CD4-positive, alpha-beta T cell treated with Interleukin-17A for 4 hours (primary cell): Measurements from ENCODE around the gene ADGRD2.
A peak's percentile ranks its signal among the peaks of the same experiment; 100 is the strongest.
"Not testable (repeated sequence)": the region's sequence is repeated elsewhere in the genome, so short reads cannot be mapped to it uniquely, and the experiment has no call there.

Experiments
- DNase-seq: peaks from one replicate; pipeline ENCODE4 v3.0.0-alpha.2; 2020; ENCODE audit warnings: mixed read lengths

The ADGRD2 gene

GRCh38 chr9:124450241-124450924 lies at the start of gene ADGRD2:
Gene ADGRD2 (plus strand): TSS chr9:124450451. CDS start chr9:124451667, 1,216 bp downstream.
- DNase-seq: peak; percentile 9

DNA sequence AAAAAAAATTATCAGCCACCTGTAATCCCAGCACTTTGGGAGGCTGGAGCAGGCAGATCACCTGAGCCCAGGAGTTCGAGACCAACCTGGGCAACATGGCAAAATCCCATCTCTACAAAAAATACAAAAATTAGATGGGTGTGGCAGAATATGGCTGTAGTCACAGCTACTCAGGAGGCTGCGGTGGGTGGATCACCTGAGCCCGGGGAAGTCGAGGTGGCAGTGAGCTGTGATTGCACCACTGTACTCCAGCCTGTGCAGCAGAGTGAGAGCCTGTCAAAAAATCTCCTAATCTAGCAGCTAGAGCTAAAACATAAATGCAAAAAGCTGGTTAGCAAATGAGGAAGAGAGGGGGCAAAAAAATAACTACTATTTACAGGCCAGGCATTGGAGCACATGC lies 47.0 kb upstream of the ADGRD2 start:
- DNase-seq: no peak

DNA sequence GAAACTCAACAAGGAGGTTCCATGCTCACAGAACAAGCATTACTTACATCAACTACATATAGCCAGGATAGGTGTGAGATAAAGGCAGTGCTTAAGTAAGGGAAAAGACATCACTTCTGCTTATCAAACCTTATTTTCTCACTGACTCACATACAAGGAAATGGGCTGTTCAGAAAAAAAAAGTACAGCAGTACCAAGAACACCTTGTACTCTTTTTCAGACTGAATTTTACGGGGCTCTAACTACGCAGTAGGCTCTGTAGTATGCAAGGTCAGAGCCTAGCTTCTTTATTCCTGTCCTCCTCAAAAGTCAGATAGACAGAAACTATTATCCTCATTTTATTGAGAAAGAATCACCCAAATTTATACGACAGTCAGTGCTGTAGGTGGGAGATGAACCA lies 40.8 kb upstream of the ADGRD2 start:
- DNase-seq: no peak

DNA sequence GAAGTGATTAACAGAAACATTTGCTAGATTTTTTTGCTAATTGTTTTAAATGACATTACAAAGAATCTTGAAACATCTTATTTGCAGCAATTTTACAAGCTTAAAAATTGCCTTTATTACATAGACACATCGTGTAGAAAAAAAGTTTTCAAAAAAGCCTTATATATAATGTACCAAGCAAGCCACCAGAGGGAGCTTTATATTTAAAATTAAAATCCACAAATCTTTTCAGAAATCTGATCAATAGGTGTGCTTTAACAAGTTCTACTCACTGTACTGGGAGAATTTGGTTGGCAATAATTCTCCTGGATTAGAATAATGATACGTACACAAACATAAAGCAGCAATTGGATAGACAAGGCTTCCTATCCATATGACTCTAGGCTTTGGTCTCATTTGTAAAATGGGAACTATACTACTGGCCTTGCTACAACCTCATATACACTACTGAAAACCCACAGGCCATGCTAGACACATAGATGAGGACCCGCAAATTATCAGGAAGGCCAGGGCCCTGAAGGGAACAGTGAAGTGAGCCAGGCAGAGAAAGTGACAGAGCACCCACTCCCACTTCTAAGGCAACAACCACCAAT lies 39.8 kb upstream of the ADGRD2 start:
- DNase-seq: no peak

DNA sequence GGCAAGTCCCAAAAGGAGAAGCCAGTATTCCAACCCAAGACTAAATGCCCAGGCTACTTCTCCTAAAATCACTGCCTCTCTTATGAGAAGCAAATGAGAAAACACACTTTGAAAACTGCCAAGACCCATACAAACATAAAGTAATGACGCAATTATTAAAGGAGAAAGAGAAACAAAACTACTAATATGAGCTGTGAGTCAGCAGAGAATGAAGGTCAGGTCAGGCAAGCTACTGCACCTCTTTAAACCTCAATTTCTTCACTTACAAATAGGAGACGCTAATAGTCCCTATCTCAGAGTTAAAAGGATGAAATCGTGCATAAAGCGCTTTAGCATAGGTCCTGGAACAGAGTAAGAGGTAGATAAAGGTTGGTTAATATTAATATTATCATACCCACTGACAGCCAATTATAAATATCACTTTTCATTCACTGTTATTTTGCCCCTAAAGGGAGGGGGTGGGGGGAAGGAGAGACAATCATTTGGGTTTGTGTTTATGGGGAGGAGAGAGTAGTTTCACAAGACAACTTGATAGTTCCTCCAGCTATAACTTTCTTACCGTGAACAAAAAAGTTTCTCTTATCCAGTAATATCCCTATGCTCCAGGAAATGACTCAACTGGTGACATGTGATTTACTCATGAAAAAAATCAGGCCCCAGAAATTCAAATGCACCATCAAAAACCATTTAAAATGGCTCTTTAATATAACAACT lies 38.6 kb upstream of the ADGRD2 start:
- no peak for DNase-seq

DNA sequence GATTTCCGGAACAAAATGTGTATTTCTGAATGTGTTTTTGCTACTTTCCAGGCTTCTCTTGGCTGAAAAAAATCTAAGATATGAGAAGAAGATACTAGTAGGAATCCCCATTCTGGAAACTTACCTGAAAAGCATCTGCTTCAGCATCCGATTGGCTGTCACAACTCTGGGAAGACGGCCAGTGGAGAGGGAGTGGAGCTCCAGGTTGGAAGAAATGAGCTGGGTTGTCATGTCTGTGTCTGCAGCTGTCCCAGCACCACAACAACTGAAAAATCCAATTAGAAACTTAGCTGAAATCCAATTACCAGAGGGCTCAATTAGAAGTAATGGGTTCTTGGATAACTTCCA lies 38.0 kb upstream of the ADGRD2 start:
- no peak for DNase-seq

DNA sequence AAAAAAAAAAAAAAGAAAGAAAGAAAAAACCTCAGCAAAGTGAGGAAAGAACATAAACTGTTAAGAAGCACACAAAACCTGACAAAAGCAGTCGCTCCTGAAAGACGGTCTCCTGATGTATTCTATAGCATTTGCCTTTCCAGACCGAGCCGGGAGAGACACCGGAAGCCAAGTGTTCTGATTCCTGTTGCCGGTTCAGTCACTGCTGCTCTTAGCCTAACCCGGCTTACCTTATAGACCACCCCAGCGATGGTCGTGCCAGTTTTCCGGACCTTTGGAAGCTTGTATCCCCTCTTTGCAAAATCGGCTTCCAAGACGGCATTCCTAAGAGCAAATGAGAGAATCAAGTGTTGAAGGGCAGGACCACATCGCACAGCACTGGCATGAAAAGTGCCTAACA lies 35.6 kb upstream of the ADGRD2 start:
- DNase-seq: no peak

GRCh38 chr9:124415102-124415851 lies 35.0 kb upstream of the ADGRD2 start, which contains the start of gene PSMB7:
Gene PSMB7 (minus strand): TSS chr9:124415442. CDS start chr9:124415425, 17 bp downstream.
- DNase-seq: peak; percentile 98

DNA sequence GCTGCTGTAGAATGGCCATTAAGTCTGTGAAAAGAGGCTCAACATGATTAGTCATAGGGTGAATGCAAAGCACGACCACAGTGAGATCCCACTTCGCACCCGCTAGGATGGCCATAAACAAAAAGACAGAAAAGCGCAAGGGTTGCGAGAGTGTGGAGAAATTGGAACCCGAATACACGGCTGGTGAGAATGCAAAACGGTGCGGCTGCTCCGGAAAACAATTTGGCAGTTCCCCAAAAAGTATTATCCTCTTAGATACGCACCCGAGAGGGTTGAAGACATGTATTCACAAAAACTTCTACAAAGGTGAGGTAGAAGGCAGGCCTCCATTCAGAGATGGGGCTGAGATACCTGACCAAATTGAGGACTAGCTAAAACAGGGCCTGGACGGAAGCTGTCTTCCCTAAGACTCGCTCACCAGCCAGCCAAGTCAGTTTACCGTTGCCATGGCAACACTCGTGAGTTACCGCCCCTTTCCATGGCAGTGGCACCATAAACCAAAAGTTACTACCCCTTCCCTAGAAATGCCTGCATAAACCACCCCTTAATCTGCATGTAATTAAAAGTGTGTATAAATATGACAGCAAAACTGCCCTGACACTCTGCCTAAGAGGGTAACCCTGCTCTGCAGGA lies 34.3 kb upstream of the ADGRD2 start:
- no peak for DNase-seq

DNA sequence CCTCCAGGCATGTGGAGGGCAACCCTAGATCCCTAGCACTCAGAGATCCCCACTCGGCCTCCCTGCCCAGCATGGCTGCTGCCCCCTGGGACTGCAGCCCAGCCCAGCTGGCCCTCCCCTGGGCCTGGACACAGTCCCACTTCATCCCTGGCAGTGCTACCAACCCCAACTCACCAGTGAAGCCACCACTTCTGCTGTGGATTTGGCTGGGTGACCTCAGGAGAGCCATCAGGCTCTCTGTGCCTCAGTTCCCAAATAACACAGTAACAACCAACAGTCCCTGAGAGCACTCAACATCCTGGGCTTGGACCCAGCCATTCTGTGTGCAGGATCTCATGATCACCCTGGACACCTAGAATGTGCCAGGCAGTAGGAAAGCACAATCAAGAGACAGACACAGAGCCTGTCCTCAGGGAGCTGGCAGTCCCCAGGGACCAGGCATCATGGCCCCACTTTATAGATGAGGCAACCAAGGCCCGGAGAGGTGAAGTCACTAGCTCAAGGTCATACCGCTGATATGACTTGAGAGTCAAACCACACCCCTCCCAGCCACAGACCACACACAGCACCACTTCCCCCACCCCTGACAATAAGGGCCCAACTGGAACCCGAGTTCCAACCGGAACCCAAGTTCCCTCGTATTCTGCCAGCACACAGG lies 30.3 kb upstream of the ADGRD2 start:
- no peak for DNase-seq

DNA sequence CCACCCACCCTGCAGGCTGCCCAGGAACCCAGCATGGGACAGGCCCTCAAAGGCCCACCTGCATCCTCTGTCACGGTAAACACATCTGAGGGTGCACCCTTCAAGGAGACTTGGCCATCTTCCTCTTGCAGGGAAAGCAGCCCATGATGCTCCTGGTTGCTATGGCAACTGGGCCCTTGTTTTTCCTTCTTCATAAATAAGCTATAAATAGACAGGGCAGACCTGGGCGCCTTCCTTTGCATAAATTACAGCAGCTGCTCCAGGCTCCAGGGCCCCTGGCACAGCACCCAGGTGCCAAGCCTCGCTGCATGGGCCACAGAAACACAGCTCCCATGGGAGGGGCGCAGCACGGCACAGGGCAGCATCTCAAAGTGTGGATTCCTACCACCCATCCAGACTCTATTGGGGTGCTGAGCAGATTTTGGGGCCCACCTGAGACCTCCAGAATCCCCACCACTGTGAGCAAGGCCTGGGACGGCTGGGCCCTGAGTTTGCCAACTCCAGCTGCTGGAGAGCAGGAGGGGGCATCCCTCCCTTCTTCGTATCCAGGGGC lies 29.2 kb upstream of the ADGRD2 start:
- DNase-seq: no peak

- DNase-seq: no peak
These were observed 27.1 kb upstream of the ADGRD2 start for GRCh38 chr9:124423155-124423554.

GRCh38 chr9:124423591-124423990 lies 26.7 kb upstream of the ADGRD2 start:
- no peak for DNase-seq

- DNase-seq: not testable (repeated sequence)
These were observed 24.5 kb upstream of the ADGRD2 start for GRCh38 chr9:124425733-124426132.

DNA sequence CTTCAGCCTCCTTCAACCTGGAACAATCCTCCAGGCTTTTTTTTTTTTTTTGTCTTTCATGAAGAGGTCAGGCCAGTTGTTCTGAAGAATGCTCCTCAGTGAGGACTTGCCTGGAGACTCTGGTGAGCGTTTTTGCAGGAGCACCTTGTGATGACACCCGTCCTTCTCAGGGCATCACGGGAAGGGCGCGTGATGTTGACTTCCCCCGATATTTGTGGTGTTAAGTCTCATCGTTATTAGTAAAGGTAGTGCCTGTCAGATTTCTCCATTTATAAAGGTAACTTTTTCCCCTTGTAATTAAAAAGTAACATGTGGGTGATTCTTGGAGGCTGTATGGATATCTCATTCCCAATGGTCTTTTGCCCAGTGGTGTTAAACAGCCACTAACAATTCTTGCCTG lies 23.9 kb upstream of the ADGRD2 start:
- DNase-seq: no peak

DNA sequence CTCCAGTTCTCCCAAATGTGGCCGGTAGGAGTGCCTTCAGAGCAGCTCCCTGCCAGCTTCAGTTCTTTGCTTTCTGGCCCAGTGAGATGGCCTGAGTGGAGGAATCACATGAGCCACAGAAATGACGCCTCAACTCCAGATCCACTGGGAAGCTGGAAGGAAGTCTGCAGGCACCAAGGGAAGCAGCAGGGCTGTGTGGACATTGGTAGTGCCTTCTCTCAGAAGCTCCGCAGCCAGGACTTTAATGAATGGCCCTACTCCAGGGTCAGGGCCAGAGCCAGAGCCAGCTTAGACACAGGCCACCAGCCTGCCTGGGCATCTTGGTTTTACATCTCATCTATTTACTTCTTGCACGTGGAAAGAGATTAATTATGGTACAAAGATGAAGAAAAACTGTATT lies 23.0 kb upstream of the ADGRD2 start:
- no peak for DNase-seq

GRCh38 chr9:124428751-124429529 lies 21.3 kb upstream of the ADGRD2 start:
- no peak for DNase-seq

DNA sequence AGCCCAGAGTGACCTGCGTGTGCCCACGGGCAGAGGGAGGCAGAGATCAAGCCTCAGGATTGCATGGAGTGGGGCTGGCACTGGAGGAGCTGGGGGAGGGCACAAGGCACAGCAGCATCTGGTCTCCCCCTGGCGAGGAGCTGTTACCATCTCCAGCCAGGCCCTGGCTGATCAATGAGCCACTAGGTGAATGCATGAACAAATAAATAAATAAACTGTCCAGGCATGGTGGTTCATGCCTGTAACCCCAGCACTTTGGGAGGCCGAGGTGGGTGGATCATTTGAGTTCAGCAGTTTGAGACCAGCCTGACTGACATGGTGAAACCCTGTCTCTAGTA lies 20.8 kb upstream of the ADGRD2 start:
- DNase-seq: no peak

GRCh38 chr9:124436320-124436719 lies 13.9 kb upstream of the ADGRD2 start:
- DNase-seq: no peak

DNA sequence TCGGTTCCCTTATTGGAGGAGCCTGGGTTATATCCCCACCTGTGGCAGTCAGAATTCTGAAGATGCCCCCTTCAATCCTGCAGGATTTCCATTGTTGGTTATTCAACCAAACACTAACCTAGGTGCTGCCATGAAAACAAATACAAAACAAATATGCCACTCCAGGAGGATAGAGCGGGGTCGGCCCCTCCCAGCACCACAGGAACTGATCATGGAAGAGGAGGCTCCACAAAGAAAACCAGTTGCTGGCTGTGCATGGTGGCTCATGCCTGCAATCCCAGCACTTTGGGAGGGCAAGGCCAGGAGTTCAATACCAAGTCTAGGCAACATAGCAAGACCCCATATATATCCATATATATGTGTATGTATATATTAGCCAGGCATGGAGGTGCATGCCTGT lies 13.2 kb upstream of the ADGRD2 start:
- DNase-seq: no peak

DNA sequence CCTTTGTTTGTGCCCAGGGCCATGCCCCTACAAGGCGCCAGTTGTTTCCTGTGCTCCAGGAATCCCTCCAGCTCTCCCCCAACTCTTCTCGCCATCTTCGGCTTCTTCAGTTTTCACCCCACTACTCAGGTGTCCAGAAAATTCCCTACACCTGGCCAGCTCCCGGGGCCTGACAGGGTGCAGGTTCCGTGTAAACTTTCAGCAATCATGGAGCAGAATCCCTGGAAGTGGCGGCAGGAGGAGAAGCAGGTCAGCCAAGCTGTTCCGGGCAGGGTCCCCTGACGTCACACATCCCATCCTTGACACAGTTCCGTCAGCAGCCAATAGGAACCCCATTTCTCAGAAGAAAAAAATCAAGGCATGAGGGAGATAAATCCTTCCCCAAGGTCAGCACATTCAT lies 12.2 kb upstream of the ADGRD2 start:
- DNase-seq: no peak
